T-helper 22 cell (primary cell): ENCODE results near the gene SHISA8.
A peak's percentile ranks its signal among the peaks of the same experiment; 100 is the strongest.
"Not testable (repeated sequence)": the region's sequence is repeated elsewhere in the genome, so short reads cannot be mapped to it uniquely, and the experiment has no call there.

ENCODE experiments used
- DNase-seq: peaks from one replicate; pipeline ENCODE4 v3.0.0-alpha.2; 2020; ENCODE audit warnings: low read depth

SHISA8 gene

DNA sequence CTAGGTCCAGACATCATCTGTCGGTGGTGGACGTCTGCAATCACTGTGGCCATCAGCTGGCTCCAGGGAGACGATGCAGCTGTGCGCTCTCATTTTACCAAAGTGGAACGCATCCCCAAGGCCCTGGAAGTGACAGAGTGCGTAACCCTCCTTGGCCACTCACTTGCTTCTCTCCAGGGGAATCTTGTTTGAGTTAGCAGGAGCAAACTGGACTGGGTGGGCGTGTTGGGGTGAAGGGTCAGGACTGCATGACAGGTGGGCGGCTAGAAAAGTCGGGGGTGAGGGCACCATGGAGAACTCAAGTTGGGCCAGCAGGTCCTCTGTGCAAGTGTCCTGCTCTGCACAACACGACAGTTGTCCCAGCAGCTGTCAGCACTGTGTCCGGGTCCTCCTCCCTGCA lies 16.2 kb downstream of the SHISA8 start:
- DNase-seq = no peak

DNA sequence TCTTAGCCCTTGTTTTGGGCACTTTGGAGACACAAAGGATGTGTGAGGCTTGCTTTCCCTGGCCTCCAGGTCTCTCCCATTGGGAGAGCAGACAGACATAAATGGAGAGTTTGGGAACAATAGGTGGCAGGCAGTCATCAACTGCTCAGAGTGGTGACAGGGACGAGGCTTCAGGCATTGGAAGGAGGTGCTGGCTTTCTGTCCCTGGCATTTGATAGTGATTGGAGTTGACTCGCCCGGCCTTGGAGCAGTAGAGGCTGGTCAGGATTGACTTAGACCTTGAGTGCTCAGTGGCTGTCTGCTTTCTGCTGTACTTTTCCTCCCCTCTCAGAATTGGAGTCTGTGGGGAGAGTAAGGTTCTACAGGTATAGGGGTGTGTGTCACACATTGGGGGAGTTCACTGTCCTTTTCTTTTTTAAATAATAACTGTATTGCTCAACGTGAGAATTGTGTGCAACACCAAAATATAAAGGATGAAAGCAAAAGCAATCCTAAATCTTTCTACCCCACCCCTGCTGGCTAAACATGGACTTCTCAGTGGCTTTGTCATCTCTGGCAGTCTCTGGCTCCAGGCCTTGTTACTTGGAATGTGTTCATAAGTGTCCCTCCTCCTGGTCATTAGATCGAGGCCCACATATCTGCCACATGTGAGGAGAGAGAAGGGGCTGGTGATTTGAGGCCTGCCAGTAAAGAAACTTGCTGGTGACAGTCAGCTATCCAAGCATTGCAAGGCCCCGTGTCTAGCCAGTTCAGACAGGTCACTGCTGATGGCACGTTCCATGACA lies 21.1 kb downstream of the SHISA8 start:
- no peak for DNase-seq

GRCh38 chr22:41892721-41893120 lies 22.2 kb downstream of the SHISA8 start:
- DNase-seq = no peak

- no peak for DNase-seq
Measured at GRCh38 chr22:41891407-41891806, 23.5 kb downstream of the SHISA8 start.

DNA sequence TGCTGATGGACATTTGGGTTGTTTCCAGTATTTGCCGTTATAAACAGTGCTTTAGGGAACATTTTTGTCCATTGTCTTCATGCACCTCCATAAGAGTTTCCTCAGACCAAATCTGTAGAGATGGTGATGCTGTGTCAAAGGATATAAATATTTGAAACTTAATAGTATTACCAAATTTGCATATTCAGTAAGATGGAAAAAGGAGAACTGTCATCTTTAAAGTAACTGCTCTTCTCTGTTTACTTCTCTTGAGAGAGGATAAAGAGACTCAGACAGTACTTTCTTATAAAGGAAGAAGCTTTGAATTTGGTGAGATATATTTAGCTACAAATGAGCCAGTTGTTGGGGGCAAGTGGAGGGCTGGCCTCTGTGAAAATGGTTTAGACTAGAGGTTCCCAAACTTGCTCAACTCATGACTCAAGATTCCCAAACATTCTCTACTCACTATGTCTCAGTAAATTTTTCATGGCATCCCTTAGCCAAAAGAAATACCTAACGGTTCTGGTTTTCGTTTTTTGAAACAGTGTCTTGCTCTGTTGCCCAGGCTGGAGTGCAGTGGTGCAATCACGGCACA lies 26.2 kb downstream of the SHISA8 start:
- DNase-seq = no peak

DNA sequence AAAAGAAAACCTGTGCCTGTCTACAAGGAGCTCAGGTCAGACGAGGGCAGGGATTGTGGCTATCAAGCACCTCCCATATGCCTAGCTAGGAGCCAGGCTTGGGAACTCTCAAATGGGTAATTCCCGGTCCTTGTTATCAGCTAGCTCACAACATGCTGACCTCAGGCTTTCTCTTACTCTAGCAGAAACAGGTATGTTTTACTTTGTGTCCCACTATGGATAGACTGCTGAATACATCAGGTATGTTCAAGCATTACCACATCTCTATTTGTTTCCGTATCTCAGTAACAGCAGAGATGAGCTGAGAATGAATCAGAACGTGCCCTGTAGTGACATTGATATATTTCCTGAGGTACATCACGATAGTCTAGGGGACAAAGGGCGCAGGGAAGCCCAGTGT lies 29.4 kb downstream of the SHISA8 start:
- no peak for DNase-seq

GRCh38 chr22:41885116-41885515 lies 29.8 kb downstream of the SHISA8 start:
- DNase-seq = no peak

GRCh38 chr22:41883400-41883799 lies 31.5 kb downstream of the SHISA8 start:
- no peak for DNase-seq

DNA sequence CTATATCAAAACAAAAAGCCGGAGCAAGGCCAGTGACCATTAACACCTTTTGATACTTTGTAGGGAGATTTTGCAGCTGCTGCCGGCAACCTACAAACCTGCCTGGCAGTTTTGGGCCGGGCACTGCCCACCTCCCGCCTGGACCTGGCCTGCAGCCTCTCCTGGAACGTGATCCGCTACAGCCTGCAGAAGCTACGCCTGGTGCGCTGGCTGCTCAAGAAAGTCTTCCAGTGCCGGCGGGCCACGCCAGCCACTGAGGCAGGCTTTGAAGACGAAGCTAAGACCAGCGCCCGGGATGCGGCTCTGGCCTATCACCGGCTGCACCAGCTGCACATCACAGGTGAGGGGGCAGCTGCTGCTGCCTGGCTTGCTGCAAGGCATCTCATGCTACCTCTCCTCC lies 34.2 kb downstream of the SHISA8 start:
- DNase-seq = no peak

- DNase-seq = no peak
Measured at GRCh38 chr22:41876675-41877074, 38.2 kb downstream of the SHISA8 start.

DNA sequence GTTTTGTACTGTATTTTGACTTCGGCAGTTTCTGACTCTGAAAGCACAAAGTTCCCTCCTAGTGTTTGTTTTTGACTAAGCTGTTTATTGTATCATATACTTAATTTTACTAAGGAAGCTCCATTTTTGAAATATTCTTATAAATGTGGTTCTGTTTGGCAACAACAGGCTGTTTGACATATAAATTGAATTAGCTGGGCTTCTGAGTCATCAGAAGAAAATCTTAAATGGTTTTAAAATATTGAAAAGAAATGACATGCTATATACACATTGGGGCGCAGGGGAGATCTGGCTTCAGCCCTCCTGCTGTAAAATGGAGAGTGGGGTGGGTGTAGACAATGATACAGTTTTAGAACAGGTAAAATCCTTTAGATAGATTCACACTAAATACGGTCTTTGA lies 38.6 kb downstream of the SHISA8 start:
- no peak for DNase-seq

DNA sequence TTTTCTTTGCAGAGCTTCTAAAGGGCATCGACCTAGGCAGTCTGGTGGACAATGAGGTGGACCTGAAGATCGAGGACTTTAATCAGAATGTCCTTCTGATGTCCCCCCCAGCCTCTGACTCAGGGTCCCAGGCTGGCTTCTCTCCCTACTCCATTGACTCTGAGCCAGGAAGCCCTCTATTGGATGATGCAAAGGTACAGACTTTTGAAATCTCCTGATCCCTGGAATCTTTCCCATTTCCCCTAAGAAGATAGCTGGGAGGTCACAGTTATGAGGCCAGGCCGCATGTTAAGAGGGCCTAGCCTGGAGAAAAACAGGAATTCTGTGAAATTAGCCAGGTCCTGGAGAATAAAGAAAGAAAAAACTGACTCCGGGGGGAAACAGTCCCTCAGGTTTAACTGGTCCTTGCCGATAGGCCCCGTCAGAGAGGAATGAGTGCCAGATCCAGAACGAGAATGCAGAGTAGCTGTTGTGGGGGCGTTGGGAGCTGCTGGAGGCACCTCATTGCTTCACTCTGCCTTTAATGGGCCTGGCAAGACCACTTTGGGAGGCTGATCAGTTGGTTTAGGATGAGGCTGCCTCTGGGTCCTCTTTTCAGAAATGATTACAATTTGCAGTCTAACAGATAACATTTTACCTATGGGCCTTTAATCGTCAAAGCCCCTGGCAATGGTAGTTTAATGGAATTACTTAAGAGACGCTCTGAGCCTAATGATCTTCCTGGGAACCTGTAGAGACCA lies 39.2 kb downstream of the SHISA8 start:
- no peak for DNase-seq

GRCh38 chr22:41874090-41874489 lies 40.8 kb downstream of the SHISA8 start:
- no peak for DNase-seq

- no peak for DNase-seq
Measured at GRCh38 chr22:41873391-41873790, 41.5 kb downstream of the SHISA8 start.

- no peak for DNase-seq
Measured at GRCh38 chr22:41870786-41871185, 44.1 kb downstream of the SHISA8 start.

- DNase-seq = not testable (repeated sequence)
Measured at GRCh38 chr22:41870081-41870480, 44.8 kb downstream of the SHISA8 start.

GRCh38 chr22:41868556-41868955 lies 46.3 kb downstream of the SHISA8 start:
- no peak for DNase-seq

GRCh38 chr22:41863472-41863871 lies 51.4 kb downstream of the SHISA8 start:
- DNase-seq = no peak

GRCh38 chr22:41862530-41863266 lies 52.2 kb downstream of the SHISA8 start:
- no peak for DNase-seq

DNA sequence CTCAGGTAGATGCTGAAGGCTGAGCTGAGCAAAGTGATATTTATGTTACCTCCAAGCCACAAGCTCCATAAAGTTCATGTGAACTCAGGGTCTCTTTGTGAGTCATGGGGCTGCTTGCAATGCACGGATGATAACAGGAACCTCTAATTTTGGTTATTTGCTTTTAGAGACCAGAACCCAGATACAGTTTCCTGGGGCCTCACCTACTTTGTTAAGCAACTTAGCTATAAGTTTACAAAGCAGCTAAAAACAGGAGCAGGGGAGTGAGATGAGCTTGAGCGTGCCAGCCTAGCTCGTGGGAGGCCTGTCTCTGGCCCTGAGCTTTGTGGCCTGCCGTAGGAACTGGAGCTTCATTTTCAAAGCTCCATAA lies 52.7 kb downstream of the SHISA8 start:
- DNase-seq = peak; percentile 24
